Measurements from ENCODE around the gene C9orf152. TPM values are rescaled to one million over a fixed set of nuclear protein-coding genes. Genes with fewer than 3 reads are reported as not detected.

The C9orf152 gene
- total and polyA plus RNA-seq, 2 of the 13 experiments (the other 11 are each of a cell fraction or from before 2014, with no cell fraction given) = 0.24 to 0.48 TPM

DNA sequence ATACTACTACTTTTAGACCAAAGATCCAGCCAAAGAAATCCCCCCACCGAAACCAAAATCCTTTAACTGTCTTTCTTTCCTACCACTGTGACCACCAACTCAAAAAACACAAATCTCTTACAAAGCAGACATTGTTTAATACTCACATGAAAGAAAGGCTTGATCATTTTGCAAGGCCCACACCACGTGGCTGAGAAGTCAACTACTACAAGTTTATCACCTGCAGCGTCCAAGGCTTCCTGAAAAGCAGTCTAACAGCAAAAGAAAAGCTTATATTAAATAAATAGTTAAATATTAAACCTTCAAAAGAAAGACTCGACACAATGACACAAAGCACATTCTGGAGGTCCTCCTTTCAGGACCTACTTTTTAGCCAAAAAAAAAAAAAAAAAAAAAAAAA, 43.3 kb upstream of the C9orf152 start (continued):
- TF ChIP-seq, protein P1, sequence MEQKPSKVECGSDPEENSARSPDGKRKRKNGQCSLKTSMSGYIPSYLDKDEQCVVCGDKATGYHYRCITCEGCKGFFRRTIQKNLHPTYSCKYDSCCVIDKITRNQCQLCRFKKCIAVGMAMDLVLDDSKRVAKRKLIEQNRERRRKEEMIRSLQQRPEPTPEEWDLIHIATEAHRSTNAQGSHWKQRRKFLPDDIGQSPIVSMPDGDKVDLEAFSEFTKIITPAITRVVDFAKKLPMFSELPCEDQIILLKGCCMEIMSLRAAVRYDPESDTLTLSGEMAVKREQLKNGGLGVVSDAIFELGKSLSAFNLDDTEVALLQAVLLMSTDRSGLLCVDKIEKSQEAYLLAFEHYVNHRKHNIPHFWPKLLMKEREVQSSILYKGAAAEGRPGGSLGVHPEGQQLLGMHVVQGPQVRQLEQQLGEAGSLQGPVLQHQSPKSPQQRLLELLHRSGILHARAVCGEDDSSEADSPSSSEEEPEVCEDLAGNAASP (CRISPR knock-in tag; IDR thresholded peaks at IDR 0.05; ENCODE audit: borderline replicate concordance) = no peak
- no peak for TF ChIP-seq TOPORS (CRISPR knock-in tag; IDR thresholded peaks at IDR 0.05)
- TF ChIP-seq KIAA2018 (CRISPR knock-in tag; IDR thresholded peaks at IDR 0.05; ENCODE audit: borderline replicate concordance) = no peak
- TF ChIP-seq, protein P2, sequence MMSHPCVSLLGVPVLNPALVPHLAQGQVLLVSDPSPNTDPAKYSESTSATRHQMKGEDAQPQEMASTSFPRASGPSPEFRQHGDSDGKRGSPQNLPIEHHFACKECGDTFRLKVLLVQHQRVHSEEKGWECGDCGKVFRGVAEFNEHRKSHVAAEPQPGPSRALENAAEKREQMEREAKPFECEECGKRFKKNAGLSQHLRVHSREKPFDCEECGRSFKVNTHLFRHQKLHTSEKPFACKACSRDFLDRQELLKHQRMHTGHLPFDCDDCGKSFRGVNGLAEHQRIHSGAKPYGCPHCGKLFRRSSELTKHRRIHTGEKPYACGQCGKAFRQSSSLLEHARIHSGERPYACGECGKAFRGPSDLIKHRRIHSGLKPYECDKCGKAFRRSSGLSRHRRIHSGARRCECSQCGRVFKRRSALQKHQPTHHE (CRISPR knock-in tag; IDR thresholded peaks at IDR 0.05; ENCODE audit: borderline replicate concordance) = no peak
- no peak for TF ChIP-seq ZEB1 (IDR thresholded peaks at IDR 0.05; ENCODE audit: insufficient replicate concordance, low read depth)
- no peak for TF ChIP-seq ZNF570 (CRISPR knock-in tag; IDR thresholded peaks at IDR 0.05; ENCODE audit: borderline replicate concordance)
- TF ChIP-seq SOX5 (CRISPR knock-in tag; IDR thresholded peaks at IDR 0.05; ENCODE audit: borderline replicate concordance) = peak; percentile 59; the same call in 1 of the 2 replicates
- no peak for TF ChIP-seq HMG20B (CRISPR knock-in tag; conservative IDR thresholded peaks at IDR 0.05)
- no peak for TF ChIP-seq ZNF773 (CRISPR knock-in tag; IDR thresholded peaks at IDR 0.05; ENCODE audit: borderline replicate concordance)
- no peak for TF ChIP-seq ZMYM4 (CRISPR knock-in tag; IDR thresholded peaks at IDR 0.05)
- no peak for TF ChIP-seq ZNF230 (CRISPR knock-in tag; IDR thresholded peaks at IDR 0.05)
- no peak for TF ChIP-seq SOX13 (IDR thresholded peaks at IDR 0.05)
- peak in 1 of 2 experiments; percentile 61; a peak in 2 of 4 replicates for TF ChIP-seq SOX13 (CRISPR knock-in tag; conservative IDR thresholded peaks at IDR 0.05 in 1 of 2, IDR thresholded peaks at IDR 0.05 in 1 of 2)
- TF ChIP-seq ZNF317 (CRISPR knock-in tag; IDR thresholded peaks at IDR 0.05) = no peak
- TF ChIP-seq CREM (IDR thresholded peaks at IDR 0.05) = 0 out of 2 replicates have a peak, but pooled peaks have one; percentile 18
- TF ChIP-seq CREM (CRISPR knock-in tag; IDR thresholded peaks at IDR 0.05) = no peak
- no peak for TF ChIP-seq ZNF274 (CRISPR knock-in tag; IDR thresholded peaks at IDR 0.05)
- TF ChIP-seq YEATS2 (CRISPR knock-in tag; IDR thresholded peaks at IDR 0.05; ENCODE audit: borderline replicate concordance) = no peak
- TF ChIP-seq SCMH1 (CRISPR knock-in tag; IDR thresholded peaks at IDR 0.05; ENCODE audit: borderline replicate concordance) = no peak
- TF ChIP-seq TCF7 (IDR thresholded peaks at IDR 0.05; ENCODE audit: low read depth) = peak; percentile 34
- TF ChIP-seq EHMT2 (IDR thresholded peaks at IDR 0.05; ENCODE audit: borderline replicate concordance, low read depth, low read length) = no peak
- TF ChIP-seq ZNF747 (CRISPR knock-in tag; IDR thresholded peaks at IDR 0.05; ENCODE audit: borderline replicate concordance) = no peak

All from HepG2 (cell line).